ENCODE results near the gene CEACAM19.
"Not testable (repeated sequence)": the region's sequence is repeated elsewhere in the genome, so short reads cannot be mapped to it uniquely, and the experiment has no call there.

CEACAM19 gene, protein sequence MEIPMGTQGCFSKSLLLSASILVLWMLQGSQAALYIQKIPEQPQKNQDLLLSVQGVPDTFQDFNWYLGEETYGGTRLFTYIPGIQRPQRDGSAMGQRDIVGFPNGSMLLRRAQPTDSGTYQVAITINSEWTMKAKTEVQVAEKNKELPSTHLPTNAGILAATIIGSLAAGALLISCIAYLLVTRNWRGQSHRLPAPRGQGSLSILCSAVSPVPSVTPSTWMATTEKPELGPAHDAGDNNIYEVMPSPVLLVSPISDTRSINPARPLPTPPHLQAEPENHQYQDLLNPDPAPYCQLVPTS

GRCh38 chr19:44671400-44671799, at the start of gene CEACAM19:
CEACAM19 (plus strand) TSS chr19:44671482; CDS start chr19:44671932, 450 bp downstream.
- DNase-seq (ENCODE audit: low spot score), result no peak

GRCh38 chr19:44623080-44623479, 48.2 kb upstream of the CEACAM19 start:
- no peak for DNase-seq (ENCODE audit: low spot score)

- DNase-seq (ENCODE audit: low spot score), result no peak
Observed at GRCh38 chr19:44623626-44624025, 47.7 kb upstream of the CEACAM19 start.

DNA sequence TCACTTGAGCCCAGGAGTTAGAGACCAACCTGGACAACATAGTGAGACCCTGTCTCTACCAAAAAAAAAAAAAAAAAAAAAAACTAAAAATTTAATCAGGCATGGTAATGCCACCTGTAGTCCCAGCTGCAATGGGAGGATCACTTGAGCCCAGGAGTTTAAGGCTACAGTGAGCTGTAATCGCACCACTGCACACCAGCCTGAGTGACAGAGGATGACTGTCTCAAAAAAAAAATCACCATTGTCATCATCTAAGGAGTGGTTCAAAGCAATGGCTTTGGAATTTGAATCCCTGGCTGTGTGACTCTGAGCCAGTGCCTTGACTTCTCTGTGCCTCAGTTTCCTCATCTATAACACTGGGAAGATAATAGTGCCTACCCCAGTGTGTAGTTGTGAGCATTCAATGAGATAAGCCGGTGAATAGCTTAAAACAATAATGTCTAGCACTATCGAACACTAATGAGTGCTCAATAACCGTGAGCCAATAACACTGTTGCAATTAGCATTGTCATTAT, 46.4 kb upstream of the CEACAM19 start:
- DNase-seq (ENCODE audit: low spot score), result no peak

- not testable (repeated sequence) for DNase-seq (ENCODE audit: low spot score)
Observed at GRCh38 chr19:44625637-44626036, 45.6 kb upstream of the CEACAM19 start.

- DNase-seq (ENCODE audit: low spot score), result peak; percentile 71
Observed at GRCh38 chr19:44626048-44626624, 45.1 kb upstream of the CEACAM19 start.

DNA sequence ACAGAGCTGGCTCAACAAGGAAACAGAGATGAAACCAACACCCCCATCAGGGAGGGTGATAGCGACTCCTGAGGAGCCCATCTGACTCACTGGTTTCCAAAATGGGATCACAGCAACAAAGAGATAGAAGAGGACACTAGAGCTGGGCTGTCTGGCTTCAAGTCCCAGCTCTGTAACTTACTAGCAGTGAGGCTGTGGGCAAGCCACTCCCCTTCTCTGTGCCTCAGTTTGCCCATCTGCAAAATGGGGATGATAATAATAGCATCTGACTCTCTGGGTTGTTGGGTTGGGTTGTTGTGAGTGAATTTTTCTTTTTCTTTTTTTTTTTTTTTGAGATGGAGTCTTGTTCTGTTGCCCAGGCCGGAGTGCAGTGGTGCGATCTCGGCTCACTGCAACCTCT, 43.7 kb upstream of the CEACAM19 start:
- DNase-seq (ENCODE audit: low spot score), result no peak

DNA sequence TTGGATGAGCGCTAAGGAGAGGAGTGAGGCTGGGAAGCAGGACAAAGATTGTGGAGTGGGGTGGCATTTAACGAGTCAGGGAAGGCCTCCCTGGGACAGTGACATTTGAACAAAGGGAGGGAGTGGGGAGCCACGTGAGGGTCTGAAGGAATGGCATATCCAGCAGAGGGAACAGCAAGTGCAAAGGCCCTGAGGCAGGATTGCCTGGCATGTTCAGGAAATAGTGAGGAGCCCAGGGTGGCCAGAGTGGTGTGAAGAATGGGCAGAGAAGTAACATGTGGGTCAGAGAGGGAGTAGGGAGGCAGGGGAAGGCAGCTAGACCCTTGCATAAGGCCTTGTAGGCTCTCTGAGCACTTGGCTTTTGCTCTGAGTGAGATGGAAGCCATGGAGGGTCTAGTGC, 42.5 kb upstream of the CEACAM19 start:
- no peak for DNase-seq (ENCODE audit: low spot score)

DNA sequence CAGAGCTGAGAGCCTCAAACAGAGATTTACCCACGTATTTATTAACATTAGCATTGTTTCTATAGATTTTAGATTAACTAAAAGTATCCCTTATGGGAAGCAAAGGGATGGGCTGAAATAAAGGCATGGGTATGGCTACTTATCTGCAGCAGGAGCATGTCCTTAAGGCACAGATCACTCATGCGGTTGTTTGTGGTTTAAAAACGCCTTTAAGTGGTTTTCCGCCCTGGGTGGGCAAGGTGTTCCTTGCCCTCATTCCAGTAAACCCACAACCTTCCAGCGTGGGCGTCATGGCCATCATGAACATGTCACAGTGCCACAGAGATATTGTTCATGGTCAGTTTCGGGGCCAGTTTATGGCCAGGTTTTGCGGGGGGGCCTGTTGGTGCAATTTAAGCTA, 39.7 kb upstream of the CEACAM19 start:
- not testable (repeated sequence) for DNase-seq (ENCODE audit: low spot score)

- not testable (repeated sequence) for DNase-seq (ENCODE audit: low spot score)
Observed at GRCh38 chr19:44634058-44634457, 37.2 kb upstream of the CEACAM19 start.

DNA sequence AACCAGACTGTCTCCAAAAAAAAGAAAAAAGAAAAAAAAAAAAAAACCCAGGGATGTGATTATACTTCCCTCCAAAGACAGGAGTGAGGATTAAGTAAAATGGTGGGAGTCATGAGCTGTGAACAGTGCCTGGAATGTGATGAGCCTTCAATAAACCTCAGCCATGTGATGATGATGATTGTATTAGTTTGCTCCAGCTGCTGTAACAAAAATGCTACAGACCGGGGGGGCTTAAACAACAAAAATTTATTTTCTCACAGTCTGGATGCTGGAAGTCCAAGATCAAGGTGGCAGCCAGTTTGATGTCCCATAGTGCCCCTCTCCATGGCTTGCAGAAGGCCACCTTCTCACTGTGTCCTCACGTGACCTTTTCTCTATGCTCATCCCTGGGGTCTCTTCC, 36.5 kb upstream of the CEACAM19 start:
- DNase-seq (ENCODE audit: low spot score), result no peak

DNA sequence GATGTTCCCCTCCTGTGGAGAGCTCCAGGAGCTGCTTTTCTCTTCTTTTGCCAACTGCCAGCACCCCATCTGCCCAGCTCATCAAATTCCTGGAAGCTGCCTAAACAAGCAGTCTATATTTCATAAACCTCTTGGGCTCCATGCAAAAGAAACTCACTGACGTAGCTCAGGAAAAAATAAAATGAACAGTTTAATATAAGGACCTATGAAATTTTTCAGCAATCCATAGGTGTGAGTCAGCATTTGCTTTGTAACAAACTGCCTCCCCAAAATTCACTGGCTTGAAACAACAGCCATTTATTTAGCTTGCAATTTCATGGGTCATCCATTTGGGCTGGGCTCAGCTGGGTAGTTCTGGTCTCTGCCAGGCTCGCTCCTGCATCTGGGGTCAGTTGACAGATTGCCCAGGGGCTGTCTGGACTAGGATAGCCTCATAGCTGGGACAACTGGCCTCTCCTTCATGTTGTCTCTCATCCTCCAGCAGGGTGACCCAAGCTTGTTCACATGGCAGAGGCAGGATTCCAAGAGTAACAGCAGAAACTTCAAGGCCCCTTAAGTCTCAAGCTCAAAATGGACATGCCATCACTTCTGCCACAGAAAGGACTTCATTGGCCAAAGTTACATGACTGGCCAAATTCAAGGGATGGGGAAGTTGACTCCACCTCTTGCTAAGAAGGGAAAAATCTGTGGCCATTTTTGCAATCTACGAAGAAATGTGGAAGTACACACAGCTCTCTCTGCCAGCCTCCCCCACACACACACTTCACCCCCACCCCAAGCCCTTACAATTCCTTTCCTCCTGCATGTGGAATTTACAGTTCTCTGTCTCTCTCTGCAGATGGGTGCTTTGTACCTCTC, 35.5 kb upstream of the CEACAM19 start:
- DNase-seq (ENCODE audit: low spot score), result no peak

GRCh38 chr19:44636439-44637389, 34.6 kb upstream of the CEACAM19 start:
- no peak for DNase-seq (ENCODE audit: low spot score)

DNA sequence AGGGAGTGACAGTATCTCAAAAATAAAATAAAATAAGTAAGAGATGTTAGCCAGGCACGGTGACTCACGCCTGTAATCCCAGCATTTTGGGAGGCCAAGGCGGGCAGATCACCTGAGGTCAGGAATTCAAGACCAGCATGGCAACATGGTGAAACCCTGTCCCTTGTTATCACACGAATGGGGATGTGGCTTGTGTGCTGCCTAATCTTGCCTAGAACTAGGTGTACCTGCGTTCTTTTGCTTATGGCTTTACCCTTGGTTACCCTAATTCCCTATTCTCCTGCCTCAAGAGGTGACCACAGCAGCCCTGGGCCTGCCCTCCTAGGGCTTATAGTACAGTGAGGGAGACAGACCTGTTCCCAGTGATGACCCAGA, 33.9 kb upstream of the CEACAM19 start:
- no peak for DNase-seq (ENCODE audit: low spot score)

GRCh38 chr19:44640518-44640917, 30.8 kb upstream of the CEACAM19 start:
- no peak for DNase-seq (ENCODE audit: low spot score)

- DNase-seq (ENCODE audit: low spot score), result no peak
Observed at GRCh38 chr19:44641501-44642265, 29.6 kb upstream of the CEACAM19 start.

DNA sequence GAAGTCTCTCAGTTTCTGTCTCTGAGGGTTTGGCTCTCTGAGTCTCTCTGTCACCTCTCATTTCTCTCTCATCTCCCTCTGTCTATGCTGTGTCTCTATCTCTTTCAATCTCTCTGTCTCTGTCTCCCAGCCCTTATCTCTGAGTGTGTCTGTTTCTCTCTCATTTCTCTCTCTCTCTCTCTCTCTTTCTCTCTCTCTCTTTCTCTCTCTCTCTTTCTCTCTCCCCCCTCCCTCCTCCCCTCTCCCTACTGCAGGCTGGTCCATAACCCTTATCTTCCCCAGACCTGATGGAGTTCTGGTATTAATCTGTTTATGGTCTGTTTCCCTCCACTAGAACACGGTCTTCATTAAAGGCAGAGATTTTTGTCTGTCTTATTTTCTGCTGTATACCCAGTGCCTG, 28.9 kb upstream of the CEACAM19 start:
- no peak for DNase-seq (ENCODE audit: low spot score)

DNA sequence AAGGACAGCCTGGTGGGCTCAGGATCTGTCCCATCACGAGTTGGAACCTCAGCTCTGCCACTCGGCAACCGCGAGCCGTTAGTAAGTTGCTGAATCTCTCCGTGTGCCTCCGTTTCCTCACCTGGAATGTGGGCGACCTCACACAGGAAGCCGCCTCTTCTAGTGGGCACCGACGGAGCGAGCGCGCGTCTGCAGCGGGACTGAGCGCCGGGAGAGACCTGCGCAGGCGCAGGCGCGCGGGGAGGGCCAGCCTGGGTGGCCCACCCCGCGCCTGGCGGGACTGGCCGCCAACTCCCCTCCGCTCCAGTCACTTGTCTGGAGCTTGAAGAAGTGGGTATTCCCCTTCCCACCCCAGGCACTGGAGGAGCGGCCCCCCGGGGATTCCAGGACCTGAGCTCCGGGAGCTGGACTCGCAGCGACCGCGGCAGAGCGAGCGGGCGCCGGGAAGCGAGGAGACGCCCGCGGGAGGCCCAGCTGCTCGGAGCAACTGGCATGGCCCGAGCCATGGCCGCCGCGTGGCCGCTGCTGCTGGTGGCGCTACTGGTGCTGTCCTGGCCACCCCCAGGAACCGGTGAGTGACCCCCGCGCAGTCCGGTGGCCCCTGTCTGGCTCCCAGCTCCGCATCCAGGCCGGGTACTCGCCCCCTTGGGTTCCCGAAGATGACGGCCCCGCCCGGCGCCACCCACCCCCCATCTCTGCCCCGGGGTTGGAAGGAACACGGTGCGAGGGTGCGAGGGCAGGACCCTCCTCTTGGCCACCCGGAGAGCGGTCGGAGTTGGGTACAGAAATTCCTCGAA, 27.5 kb upstream of the CEACAM19 start, which contains the start of gene PVR:
Gene PVR (plus strand): TSS at position 306 of the 797 bp plus-strand sequence. CDS start 187 bp downstream, at position 493.
- DNase-seq (ENCODE audit: low spot score), result peak; percentile 87

GRCh38 chr19:44644402-44645016, 26.8 kb upstream of the CEACAM19 start:
- peak; percentile 39 for DNase-seq (ENCODE audit: low spot score)

Data from LoVo (cell line).